ENCODE results near the gene PCDHGA11. TPM values are rescaled to one million over a fixed set of nuclear protein-coding genes. Genes with fewer than 3 reads are reported as not detected.

PCDHGA11 gene
- total and polyA plus RNA-seq, 2 of the 4 experiments (the other 2 are of a cell fraction): 5.4 to 6.9 TPM

DNA sequence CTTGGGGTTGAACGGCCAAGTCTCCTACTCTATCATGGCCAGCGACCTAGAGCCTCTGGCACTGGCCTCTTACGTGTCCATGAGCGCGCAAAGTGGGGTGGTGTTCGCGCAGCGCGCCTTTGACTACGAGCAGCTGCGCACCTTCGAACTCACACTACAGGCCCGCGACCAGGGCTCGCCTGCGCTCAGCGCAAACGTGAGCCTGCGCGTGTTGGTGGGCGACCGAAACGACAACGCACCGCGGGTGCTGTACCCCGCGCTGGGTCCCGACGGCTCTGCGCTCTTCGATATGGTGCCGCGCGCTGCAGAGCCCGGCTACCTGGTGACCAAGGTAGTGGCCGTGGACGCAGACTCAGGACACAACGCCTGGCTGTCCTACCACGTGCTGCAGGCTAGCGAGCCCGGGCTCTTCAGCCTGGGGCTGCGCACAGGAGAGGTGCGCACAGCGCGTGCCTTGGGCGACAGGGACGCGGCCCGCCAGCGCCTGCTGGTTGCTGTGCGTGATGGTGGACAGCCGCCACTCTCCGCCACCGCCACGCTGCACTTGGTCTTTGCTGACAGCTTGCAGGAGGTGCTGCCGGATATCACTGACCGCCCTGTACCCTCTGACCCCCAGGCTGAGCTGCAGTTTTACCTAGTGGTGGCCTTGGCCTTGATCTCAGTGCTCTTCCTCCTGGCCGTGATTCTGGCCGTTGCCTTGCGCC, 21.1 kb upstream of the PCDHGA11 start:
- Histone ChIP-seq H2BK5ac (ENCODE audit: low read depth, low read length, poor library complexity, severe bottlenecking) (no peak overlapping the region), H3K79me1 (ENCODE audit: low read depth in 1 of 2, low read length in 2 of 2) (peaks cover 13 to 22% of the 10 kb centered on the region in 2 experiments), H4K8ac (ENCODE audit: low read depth in 2 of 2, low read length in 2 of 2) (no peak overlapping the region), H2BK15ac (ENCODE audit: low read depth, low read length) (no peak overlapping the region), H3K9ac (ENCODE audit: low read depth, low read length) (no peak overlapping the region), H2BK120ac (ENCODE audit: low read depth, low read length) (no peak overlapping the region), H3K9me3 (ENCODE audit: control insufficient read depth, insufficient read depth, low read length) (peaks cover 46% of the 10 kb centered on the region), H3K4me1 (ENCODE audit: control insufficient read depth, insufficient read depth, low read length) (no peaks in the 10 kb centered on the region), H3K4me2 (ENCODE audit: low read depth, low read length) (peak overlapping the region; percentile 42; the same call in 1 of the 2 replicates), H2AK5ac (ENCODE audit: low read depth, low read length) (no peak overlapping the region), H2AFZ (replicated peaks; ENCODE audit: low read length, poor library complexity) (peak overlapping the region; percentile 58), H4K5ac (ENCODE audit: low read depth, low read length) (no peak overlapping the region), H3K14ac (replicated peaks; ENCODE audit: low read depth, low read length) (no peak overlapping the region), H2BK20ac (ENCODE audit: low read depth, low read length) (no peak overlapping the region), H2AK9ac (replicated peaks; ENCODE audit: low read depth, low read length, poor library complexity) (peak overlapping the region; percentile 26), H3K36me3 (ENCODE audit: control insufficient read depth, insufficient read depth, low read length) (peaks cover 18% of the 10 kb centered on the region), H3K4ac (ENCODE audit: low read depth, low read length) (no peak overlapping the region), H3K23ac (ENCODE audit: low read depth, low read length) (no peak overlapping the region), H3K18ac (ENCODE audit: low read depth, low read length) (no peak overlapping the region), H3K4me3 (ENCODE audit: insufficient read depth, low read depth, low read length) (peak overlapping the region; percentile 13; the same call in 1 of the 2 replicates), H3K56ac (ENCODE audit: extremely low read depth, insufficient read depth, low read length) (no peak overlapping the region), H3K27me3 (ENCODE audit: control insufficient read depth, insufficient read depth, low read length) (no peaks in the 10 kb centered on the region), H4K91ac (ENCODE audit: insufficient read depth, low read depth, low read length) (no peak overlapping the region), H3K27ac (ENCODE audit: insufficient read depth, low read length) (no peak overlapping the region), H3K9me1 (ENCODE audit: insufficient read depth, low read length) (no peaks in the 10 kb centered on the region), H4K20me1 (ENCODE audit: insufficient read depth, low read length) (no peaks in the 10 kb centered on the region)
- 40% methylated on average over 39 of the region's 61 CpGs; no CpG with 5 or more reads in 1 of the 2 experiments for WGBS, 2 experiments (ENCODE audit: extremely low coverage in 2 of 2, insufficient read length in 1 of 2)
- dilution Hi-C loops (cut with HindIII; ENCODE audit: low sequenced_read_pairs, unreplicated experiment) (no loop called here), in situ Hi-C loops (cut with MboI; ENCODE audit: low sequenced_read_pairs) (no loop called here), intact Hi-C loops (cut with micrococcal nuclease) (no loop called here)
- ChIA-PET CTCF (no interaction called here), POLR2A (ENCODE audit: unreplicated experiment) (no interaction called here)
- no peak for ATAC-seq (ENCODE audit: low read depth)
- TF ChIP-seq RCOR1 (IDR thresholded peaks at IDR 0.05; ENCODE audit: insufficient replicate concordance, low read length) (no peak), CHD1 (IDR thresholded peaks at IDR 0.05; ENCODE audit: low read depth, low read length) (no peak), RAD21 (IDR thresholded peaks at IDR 0.05; ENCODE audit: low read length) (no peak), MAFK (IDR thresholded peaks at IDR 0.05; ENCODE audit: low read depth, low read length) (no peak), CEBPB (IDR thresholded peaks at IDR 0.05; ENCODE audit: low read depth, low read length) (no peak)
- BruUV-seq (replicated peaks): no TSS peak
- no peak for DNase-seq
